ENCODE results near the gene YAE1. TPM values are rescaled to one million over a fixed set of nuclear protein-coding genes. Genes with fewer than 3 reads are reported as not detected.

Gene YAE1
- total RNA-seq, 1 donor from 2014 or later = 19.4 TPM

DNA sequence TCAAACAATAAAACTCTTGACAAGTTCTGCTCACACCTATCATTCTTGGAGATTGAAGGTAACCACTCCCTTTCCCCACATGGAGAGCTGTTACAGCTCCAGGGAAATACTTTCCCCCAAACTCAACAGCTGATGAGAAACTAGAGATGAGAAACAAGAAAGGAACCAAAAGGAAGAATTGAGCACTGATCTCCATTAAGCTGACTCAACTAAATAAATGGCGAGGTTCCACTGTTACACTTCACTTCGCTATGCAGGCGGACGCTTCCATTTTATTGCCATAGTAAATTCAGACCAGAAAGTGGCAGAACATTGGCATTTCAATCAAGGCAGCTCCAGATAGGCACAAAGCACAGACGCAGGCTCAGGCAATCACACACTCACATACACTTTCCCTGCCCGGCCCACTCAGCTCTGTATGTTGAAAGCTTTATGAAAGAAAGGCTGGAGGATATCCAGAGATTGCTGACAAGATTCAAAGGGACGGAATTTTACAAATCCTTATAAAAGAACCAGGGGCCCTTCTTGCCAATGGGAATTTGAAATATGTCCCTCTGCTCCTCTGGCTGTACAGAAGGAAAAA is 11.5 kb upstream of the YAE1 start:
- DNase-seq (ENCODE audit: low spot score) = no peak

DNA sequence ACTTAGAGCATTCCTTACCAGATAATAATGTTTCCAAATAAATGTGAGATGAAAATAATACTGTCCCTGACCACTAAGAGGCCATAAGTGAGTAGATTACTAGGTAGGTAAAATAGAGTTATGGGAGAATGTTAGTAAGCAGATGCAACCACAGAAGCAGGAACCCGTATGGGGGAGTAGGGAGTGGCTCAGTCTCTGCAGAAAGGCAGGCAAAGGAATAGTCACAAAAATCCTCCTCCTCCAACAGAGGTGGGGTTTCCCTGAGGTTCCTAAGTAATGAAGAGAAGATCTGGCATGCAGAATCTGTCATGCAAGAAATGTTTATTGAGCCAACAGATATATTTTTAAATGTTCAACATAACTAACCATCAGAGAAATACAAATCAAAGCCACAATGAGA is 9.0 kb upstream of the YAE1 start:
- DNase-seq (ENCODE audit: low spot score) = no peak

DNA sequence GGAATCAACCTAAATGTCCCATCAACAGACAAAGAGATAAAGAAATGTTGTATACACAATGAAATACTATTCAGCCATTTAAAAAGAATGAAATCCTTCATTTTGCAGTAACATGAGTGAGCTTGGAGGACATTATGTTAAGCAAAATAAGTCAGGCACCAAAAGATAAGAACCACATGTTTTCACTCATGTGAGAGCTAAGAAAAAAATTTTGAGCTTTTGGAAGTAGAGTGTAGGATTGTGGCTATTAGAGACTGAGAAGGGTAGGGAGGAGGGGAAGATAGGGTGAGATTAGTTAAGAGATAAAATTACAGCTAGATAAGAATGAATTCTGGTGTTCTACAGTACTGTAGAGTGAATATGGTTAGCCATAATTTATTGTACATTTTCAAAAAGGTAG is 8.3 kb upstream of the YAE1 start:
- DNase-seq (ENCODE audit: low spot score) = no peak

DNA sequence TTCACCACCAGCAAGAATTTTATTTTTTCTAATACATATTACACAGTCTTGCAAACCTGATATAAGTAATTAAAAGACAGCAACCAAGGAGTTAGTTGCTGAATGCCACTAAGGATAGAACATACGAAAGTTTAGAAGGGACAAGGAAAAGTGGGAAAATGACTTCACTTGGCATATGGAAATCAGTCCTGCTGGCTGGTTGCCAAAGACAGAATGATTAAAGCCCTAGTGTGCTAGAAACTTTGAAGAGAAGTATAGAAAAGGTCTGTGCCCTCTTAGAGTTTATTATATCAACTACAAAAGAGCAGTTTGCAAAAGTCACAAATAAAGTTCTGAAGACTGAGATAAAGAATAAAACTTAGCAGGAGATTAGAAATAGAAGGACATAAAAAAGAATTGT is 5.8 kb upstream of the YAE1 start:
- no peak for DNase-seq (ENCODE audit: low spot score)

DNA sequence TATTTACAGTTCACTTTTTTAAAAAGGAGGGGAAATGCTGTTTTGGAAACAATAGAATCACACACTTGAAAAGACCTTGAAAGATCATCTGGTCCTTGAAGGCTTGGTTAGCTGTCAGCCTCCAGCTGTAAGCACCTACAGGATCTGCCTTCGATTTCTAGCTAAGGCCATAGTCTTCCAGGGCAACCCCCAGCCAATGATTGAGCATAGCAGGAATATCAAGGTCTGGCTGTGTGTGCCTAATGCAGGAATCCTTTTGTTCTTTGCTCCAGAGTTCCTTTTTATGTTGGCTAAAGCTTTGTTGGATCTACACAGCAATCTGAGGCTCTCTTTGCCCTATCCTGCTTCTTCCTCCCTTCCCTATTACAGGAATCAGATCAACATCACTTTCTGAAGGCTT is 5.2 kb upstream of the YAE1 start:
- DNase-seq (ENCODE audit: low spot score) = no peak

DNA sequence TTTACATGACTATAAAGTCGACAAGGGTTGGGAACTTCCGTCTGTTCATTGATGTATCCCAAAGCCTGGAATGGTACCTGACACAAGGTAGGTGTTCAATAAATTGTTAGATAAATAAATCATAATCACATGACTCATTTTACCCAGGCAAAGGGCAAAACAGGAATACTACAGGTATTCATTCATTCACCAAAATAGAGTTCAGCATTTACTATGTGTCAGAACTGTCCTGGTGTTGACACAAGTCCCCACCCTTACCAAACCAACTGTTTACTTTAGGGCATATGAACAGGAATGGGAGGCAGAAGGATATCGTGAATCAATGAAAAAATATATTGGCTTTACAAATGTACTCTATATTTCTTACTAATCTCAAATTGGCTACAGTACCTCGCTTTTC is 666 bp upstream of the YAE1 start:
- DNase-seq (ENCODE audit: low spot score) = peak; percentile 10

DNA sequence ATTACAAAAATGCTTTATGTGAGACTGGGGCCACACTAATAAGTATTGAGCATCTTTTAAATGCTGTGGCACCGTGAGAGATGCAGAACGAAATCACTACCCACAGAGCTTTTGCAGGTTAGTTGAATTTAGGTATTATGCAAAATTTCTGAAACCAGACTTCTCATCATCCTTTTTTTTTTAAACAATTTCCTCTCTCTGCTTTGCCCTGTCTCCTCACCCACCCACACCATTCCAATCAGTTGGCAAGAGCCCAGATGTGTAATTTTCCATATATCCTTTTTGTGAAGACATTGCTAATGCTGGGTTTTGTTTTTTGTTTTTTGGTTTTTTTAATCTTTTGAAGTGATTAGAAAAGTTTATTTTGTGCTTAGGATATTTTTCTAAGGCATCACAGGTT is 1.1 kb downstream of the YAE1 start:
- no peak for DNase-seq (ENCODE audit: low spot score)

DNA sequence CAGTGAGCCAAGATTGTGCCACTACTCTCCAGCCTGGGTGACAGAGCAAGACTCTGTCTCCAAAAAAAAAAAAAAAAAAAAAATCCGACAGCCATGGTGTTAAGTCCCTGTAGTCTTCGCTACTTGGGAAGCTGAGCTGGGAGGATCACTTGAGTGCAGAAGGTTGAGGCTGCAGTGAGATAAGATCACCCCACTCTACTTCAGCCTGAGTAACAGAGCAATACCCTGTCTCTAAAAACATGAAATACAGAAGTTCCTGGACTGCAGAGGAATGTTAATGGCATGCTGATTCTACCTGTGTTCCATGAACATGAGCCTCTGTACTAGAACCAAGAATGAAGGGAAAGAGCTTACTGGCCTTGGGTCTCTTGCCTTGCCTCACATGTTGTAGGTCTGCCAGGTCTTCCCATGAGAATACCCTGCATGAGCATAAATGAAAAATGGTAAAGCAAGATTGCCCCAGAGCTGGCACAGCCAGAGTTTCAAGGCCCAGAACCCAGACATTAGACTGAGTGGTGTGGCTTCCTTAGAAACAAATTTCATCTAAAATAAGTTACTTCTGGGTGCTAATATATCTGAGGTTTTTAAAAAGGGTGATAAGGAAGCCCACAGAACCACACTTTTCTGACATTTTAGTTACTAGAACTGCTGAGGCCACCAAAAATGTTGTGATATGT is 8.6 kb downstream of the YAE1 start:
- no peak for DNase-seq (ENCODE audit: low spot score)

DNA sequence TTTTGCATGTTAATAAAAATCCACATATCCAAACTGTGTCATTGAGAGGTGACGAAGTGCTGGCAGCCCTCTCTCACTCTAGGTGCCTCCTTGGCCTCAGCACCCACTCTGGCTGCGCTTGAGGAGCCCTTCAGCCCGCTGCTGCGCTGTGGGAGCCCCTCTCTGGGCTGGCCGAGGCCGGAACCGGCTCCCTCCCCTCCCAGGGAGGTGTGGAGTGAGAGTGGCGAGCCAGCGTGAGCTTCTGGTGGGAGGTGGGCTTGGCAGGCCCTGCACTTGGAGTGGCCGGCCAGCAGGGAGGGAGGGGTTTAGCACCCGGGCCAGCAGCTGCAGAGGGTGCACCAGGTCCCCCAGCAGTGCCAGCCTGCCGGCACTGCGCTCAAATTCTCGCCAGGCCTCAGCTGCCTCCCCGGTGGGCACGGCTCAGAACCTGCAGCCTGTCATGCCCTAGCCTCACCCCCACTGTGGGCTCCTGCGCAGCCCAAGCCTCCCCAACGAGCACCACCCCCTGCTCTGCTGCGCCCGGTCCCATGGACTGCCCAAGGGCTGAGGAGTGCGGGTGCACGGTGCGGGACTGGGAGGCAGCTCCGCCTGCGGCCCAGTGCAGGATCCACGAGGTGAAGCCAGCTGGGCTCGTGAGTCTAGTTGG is 11.1 kb downstream of the YAE1 start:
- DNase-seq (ENCODE audit: low spot score) = no peak

DNA sequence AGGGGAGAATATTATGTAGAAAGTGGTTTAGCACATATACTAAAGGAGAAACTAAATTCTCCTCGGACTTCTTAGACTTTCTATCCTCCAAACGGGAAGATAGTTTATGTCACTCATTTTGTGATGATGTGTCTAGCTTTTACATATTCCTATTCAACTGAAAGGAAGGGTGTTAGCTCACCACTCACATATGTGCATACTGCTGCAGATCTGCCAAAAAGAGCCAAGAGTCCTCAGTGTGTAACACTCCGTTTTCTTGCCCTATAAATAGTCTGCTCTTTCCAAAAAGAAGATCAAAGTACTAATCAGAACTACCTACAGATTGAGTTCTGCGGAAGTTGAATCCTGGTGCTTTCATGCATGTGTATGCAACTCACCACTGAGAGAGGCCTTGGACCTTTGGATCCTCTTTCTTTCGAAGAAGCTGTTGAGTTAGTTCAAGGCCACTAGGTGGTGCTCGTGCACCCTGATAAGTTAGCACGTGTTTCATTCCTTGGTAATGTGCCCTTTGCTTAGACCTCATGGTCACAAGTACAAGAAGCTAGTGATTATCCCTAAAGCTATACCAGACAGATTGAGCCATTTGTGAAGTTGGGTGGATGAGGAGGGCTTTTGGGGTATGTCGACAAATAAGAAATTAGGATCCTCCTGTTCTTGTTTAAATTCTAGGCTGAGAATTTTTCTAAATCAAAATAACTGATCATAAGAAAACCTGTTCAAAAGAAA is 14.1 kb downstream of the YAE1 start:
- DNase-seq (ENCODE audit: low spot score) = peak; percentile 91

DNA sequence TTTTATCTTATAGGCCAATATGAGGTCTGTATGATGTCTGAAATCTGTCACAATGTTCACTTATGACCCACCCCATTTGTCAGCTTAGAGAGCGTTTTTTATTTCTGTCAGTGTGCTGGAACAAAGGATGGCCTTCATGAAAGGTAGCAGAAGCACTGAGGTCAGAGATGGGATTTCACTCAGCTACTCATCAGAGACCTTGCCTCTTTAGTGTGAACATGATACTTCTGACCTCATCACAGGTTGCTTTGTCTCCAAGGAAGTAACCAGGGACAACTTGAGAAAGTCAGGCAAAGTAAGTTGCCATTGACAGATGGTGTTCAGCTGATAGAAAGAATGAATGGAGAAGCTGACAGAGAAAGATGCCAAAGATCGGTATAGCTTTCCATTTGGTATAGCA is 16.3 kb downstream of the YAE1 start:
- no peak for DNase-seq (ENCODE audit: low spot score)

DNA sequence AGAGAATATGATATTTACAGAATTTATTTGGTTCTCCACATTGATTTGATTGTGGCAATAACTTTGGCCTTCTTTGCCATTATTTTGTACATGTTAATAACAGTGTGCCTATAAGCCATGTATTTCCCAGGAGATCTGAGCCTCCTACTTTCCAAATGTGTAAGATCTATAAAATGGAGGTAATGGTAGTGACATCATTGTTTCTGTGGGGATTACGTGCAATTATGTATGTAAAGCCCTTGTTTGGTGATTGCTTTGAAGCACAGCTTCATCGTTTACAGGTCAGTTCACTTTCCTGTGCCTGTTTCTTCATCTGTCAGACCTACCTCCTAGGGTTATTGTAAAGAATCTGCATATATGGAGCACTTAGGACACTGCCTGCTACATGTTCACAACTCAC is 17.3 kb downstream of the YAE1 start:
- no peak for DNase-seq (ENCODE audit: low spot score)

DNA sequence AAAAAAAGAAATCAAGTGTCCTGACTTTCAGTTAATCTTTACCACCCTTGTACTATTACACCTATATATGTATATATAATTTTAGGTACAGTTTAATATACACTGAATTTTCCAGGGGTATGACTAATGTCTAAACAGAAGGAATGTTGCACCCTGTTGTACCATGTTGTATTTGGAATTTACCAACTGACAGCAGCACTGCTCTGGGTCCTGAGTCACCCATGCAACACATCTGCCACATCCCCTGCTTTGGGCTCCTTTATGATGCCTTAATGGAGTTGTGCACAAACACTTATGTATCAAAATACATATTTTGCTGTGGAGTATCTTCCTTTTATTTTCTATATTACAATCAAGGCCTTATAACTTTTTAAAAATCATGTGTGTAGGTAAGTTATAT is 21.2 kb downstream of the YAE1 start:
- no peak for DNase-seq (ENCODE audit: low spot score)

DNA sequence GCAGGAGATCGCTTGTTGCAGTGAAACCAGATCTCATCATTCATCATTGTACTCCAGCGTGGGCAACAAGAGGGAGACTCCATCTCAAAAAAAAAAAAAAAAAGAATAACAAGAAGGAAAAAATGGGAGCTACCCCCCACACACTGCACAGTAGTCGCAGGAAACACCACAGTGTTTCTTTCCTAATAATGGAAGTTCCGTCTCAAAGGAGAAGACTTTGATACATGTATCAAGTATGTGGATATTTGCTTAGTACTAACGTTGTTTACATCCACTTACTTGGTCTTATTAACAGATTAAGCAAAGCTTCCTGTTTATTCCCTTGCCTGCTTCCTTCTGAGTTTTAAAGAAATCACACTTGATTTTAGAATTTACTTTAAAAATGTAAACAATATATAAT is 22.2 kb downstream of the YAE1 start:
- no peak for DNase-seq (ENCODE audit: low spot score)

DNA sequence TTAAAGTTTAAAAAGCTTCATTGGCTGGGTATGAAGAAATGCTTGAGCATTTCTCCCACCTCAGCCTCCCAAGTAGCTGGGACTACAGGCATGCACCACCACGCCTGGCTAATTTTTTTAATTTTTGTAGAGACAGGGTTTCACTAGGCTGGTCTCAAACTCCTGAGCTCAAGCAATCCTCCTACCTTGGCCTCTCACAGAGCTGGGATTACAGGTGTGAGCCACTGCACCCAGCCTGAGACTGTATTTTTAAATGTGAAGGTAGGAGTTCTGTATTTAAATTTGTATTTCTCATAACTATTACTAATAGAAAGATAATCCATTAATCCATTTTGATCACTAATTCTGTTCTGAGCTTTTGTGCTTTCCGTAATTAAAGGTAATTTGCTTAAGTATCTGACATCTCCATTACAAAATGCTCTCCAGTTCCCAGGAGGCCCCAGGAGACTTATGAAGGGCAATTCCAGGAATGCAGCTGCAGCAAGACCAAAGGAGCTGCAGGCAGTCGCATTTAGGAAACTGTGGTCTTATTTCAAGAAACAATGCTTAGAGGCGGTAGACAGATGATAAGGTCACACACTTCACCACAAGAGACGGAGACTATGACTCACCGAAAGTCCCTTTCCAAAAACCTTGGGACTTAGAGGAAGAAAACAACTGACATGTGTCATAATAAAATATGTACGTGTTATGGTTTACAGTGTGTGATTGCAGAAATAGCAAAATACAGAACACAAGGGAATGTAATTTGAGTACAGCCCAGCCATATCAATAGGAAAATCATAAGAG is 23.3 kb downstream of the YAE1 start:
- no peak for DNase-seq (ENCODE audit: low spot score)

DNA sequence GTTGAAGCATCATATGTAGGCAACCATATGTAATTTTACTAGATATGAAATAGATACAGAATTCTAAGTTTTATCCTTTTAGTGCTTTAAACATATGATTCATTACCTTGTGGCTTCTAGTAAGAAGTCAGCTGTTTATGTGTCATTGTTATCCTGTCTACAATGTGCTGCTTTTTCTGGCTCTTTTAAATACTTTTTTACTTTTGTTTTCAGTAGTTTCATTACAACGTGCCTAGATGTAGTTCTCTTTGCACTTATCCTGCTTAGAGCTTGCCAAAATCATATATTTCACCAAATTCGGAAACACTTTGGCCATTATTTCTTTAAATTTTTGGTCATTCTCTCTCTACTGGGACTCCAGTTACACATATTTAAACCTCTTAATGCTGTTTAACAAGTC is 26.4 kb downstream of the YAE1 start:
- DNase-seq (ENCODE audit: low spot score) = no peak

DNA sequence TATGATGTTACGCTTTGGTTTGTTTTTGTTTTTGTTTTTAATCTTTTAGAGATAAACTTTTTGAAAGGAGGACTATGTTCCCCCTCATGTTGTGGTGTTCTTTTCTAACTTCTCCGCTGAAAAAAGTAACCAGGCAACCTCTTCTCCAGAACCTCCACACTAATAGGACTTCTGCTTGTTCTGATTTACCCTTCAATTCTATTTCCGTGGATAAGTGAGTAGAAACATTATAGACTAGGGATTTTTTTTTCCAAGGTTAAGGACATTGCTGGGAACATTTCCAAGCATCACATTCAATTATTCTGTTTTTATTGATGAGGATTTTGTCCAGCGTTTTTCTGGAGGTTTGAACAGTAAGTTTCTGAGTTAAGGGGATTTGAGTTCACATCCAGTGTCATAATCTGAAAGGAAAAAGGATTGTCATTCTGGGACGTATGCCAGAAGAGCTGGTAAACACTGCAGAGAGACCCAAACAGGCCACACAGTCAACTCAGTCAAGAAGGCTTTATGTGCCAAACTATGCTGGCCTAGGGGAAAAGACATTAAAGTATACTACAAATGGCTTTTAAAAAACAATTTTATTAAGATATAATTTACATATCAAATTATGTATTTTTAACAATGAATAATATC is 28.9 kb downstream of the YAE1 start:
- no peak for DNase-seq (ENCODE audit: low spot score)

DNA sequence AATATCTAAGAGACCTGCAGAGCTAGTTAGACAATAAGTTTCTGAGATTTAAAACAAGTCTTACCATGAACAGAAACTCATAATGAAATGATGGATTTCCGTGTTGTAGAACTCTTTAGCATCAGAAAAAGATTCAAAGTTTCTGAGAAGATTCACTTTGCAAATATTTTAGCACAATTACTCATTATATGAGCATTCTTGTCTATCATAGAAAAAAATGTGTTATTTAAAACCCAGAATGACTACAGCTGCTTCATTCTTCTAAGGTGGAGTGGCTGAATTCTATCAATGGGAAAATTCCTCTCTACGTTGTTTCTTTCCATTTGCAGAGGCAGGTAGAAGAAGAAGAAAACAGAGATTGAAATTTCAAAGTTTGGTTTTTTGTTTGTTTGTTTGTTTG is 36.1 kb downstream of the YAE1 start:
- no peak for DNase-seq (ENCODE audit: low spot score)

DNA sequence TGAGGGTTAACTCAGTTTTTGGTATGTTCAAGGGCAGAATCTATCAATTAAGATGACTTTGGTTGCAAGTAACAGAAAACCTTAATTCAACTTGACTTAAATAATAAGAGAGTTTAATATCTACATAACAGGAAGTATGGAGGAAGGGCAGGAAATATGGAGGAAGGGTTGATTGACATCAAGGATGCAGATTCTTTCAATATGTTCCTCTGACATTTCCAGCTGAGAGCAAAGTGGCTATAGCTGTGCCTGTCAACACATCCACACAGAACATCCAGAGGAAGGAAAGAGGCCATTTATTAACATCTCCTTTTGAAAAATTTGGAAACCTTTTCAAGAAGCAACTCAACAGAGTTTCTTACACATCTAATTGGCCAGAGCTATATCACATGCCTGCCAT is 37.7 kb downstream of the YAE1 start:
- DNase-seq (ENCODE audit: low spot score) = no peak

DNA sequence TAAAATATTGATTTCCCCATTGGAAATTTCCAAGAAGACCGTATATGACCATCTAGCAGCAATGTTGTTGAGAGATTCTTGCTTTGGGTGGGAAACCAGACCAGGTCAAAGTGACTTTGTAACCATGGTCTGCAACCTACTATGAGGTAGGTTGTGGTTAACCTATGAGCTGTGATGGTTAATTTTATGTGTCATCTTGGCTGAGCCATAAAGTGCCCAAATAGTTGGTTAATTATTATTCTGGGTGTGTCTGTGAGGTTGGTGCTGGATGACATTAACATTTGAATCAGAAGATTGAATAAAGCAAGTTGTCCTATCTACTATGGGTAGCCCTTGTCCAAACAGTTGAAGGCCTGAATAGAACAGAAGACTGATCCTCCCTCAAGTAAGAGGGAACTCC is 38.9 kb downstream of the YAE1 start:
- no peak for DNase-seq (ENCODE audit: low spot score)

DNA sequence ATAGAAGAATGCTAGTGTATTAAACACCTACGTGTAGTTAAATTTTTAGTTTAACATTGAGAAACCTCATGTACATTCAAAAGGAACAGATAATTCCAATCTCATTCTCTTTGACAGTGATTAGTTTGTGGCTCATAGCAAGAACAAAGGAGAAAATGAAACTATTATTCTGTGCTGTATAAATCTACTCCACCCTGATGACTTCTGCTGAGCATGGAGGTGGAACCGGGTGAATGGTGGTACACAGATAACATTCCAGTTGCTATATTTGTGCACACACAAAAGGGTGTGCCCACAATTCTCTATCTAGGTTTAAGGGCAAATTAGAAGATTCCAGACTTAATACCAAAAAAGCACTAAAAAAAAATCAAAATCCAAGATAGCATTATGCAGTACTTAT is 40.1 kb downstream of the YAE1 start:
- no peak for DNase-seq (ENCODE audit: low spot score)

DNA sequence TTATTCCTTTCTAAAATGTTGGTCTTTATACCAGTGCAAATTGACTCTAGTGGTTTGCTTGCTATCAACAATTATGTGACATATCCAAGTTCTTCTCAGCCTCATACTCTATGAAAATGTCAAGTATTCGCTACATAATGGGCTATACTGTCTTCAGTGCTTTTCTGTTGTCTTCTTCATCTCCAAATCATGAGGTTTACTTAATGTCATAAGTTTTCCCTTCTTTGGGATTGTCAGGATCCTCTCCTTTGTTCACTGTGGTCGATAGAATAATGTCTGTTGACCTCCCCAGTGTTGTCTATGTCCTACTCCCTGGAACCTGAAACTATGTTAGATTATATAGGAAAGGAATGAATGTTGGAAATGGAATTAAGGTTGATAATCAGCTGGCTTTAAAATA is 40.7 kb downstream of the YAE1 start:
- DNase-seq (ENCODE audit: low spot score) = no peak
